OCI-LY1 (cell line): Measurements from ENCODE around the gene INTS14.

Experiments
- CTCF ChIP-seq: fragments of 200-600 bp; sonication (generic), shearing (Covaris generic); IDR thresholded peaks from 2 replicates; pipeline ENCODE4 v1.5.1; 2017; ENCODE audit warnings: mild to moderate bottlenecking, antibody characterized with exemption, low read length, moderate library complexity, mixed read lengths
- EZH2 ChIP-seq: fragments of 200-600 bp; sonication (generic), shearing (Covaris generic); IDR thresholded peaks from 2 replicates; pipeline ENCODE4 v1.8.0; 2017; ENCODE audit warnings: borderline replicate concordance, mixed run types, mild to moderate bottlenecking, antibody characterized with exemption, low read length, moderate library complexity, mixed read lengths

- no peak for TF ChIP-seq EZH2
- TF ChIP-seq CTCF: no peak
Measured at GRCh38 chr15:65551183-65551582, 59.7 kb downstream of the INTS14 start.
